ENCODE results near the gene CECR2. TPM values are rescaled to one million over a fixed set of nuclear protein-coding genes. Genes with fewer than 3 reads are reported as not detected.

Gene CECR2
- total RNA-seq, 1 donor = not detected

DNA sequence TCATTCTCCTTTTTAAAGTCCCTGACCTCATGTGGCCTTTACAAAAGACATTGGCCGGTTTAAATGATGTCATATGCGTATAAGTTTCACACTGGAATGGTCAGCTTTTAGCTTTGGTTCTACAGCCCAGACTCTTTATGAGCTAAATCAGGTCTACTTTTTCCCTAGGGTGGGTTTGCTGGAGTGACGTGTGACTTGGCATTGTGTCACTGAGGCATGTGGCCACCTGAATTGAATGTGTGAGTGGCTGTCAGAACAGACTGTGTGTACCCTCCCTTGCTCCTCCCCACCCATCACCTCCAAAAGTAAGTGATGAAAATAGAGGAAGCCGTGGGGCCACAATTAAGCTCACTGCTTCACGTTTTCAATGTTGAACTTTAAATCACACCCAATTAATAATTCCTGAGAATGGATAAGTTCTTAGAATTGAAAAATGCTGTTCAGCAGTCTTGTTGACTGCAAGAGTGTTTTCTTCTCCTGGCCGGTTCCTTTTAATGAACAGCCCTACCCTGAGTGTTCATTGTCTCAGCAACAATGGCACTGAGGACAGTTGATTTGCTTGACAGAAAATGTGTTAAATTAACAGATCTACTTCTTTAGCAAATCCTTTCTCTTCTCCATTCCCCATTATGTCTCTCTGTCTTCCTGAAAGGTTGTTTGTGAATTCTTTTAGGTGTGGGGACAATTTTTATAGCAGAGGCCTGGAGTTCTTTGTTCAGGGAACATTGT is 11.3 kb downstream of the CECR2 start:
- no peak overlapping the region for H3K4me3 ChIP-seq (ENCODE audit: low read depth, low read length)
- TF ChIP-seq, protein P1, sequence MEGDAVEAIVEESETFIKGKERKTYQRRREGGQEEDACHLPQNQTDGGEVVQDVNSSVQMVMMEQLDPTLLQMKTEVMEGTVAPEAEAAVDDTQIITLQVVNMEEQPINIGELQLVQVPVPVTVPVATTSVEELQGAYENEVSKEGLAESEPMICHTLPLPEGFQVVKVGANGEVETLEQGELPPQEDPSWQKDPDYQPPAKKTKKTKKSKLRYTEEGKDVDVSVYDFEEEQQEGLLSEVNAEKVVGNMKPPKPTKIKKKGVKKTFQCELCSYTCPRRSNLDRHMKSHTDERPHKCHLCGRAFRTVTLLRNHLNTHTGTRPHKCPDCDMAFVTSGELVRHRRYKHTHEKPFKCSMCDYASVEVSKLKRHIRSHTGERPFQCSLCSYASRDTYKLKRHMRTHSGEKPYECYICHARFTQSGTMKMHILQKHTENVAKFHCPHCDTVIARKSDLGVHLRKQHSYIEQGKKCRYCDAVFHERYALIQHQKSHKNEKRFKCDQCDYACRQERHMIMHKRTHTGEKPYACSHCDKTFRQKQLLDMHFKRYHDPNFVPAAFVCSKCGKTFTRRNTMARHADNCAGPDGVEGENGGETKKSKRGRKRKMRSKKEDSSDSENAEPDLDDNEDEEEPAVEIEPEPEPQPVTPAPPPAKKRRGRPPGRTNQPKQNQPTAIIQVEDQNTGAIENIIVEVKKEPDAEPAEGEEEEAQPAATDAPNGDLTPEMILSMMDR (IDR thresholded peaks at IDR 0.05; ENCODE audit: insufficient read depth, low read depth, low read length) = no peak
- no peak for DNase-seq (ENCODE audit: low read depth)

DNA sequence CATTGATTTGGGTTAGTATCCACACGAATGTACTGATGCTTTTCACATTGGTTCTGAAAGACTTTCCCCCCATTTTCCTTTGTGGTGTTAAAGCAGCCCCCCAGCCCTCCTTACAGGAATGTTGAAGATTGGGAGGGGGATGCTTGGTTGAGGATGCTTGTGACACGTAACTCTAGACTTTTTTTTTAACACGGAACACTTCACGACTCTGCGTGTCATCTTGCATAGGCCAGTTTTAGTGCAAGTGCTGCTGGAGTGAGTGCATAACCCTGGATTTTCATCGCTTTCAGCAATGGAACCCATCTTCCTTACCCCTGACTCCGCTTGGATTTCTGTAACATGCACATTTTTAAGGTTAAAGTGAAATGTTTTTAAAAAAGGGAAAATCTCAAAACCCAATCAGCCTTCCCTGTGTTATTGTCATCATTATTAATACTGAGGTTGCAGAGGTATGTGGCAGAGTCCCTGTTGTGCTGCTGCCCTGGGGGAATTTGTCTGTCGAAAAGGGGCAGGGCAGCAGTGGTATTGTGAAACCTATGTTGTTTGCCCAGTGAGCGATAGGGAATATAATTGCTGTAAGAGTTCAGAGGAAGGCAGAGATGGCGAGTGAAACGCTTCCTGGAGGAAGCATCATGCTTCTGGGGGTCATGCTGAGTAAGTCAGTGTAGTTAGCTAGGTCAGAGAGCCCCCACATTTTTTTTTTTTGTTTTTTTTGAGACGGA is 12.1 kb downstream of the CECR2 start:
- TF ChIP-seq, protein P1 (IDR thresholded peaks at IDR 0.05; ENCODE audit: insufficient read depth, low read depth, low read length) = no peak
- DNase-seq (ENCODE audit: low read depth) = no peak
- no peak overlapping the region for H3K4me3 ChIP-seq (ENCODE audit: low read depth, low read length)

DNA sequence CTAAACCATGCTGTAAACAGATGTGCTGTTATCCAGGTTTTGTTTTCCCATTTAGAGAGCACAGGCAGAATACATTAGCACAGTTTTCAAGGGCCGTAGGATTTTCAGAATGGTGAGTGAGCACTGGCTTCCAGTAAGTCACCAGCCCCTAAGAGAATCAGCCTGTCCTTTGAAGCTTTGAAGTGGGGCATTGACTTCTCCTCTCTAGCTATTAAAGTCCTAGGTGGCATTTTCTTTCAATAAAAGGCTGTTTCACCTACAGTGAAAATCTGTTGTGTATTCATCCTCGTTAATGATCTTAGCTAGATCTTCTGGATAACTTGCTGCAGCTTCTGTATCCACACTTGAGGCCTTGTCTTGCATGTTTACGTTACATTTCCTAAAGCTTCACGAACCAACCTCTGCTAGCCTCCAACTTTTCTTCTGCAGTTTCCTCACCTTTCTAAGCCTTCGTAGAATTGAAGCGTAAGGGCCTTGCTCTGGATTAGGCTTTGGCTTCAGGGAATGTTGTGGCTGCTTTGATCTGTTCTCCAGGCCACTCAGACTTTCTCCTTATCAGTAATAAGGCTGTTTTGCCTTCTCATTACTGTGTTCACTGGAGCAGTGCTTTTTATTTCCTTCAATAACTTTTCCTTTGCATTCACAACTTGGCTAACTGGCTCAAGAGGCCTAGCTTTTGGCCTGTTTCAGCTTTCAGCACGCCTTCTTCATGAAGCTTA is 15.5 kb downstream of the CECR2 start:
- H3K4me3 ChIP-seq (ENCODE audit: low read depth, low read length) = no peak overlapping the region
- DNase-seq (ENCODE audit: low read depth) = no peak
- TF ChIP-seq, protein P1 (IDR thresholded peaks at IDR 0.05; ENCODE audit: insufficient read depth, low read depth, low read length) = no peak

DNA sequence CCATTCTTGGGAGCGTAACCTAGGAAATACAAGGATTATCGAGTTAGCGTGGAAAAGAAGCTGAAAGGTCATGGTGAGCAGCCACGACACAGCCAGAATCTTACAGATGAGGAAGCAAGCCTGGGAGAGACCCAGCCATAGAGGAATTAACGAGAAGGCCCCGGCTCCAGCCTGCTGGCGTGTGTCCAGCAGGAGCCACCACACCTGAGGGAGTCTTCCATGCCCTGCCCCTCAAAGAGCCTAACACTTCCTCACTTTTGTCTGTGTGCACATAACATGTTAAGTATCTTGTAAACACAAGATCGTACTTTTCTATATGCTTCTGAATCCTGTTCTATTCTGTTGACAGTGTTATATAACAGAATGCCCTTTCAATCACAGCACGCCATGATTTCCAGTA is 18.1 kb downstream of the CECR2 start:
- H3K4me3 ChIP-seq (ENCODE audit: low read depth, low read length) = no peak overlapping the region
- DNase-seq (ENCODE audit: low read depth) = no peak
- TF ChIP-seq, protein P1 (IDR thresholded peaks at IDR 0.05; ENCODE audit: insufficient read depth, low read depth, low read length) = no peak

DNA sequence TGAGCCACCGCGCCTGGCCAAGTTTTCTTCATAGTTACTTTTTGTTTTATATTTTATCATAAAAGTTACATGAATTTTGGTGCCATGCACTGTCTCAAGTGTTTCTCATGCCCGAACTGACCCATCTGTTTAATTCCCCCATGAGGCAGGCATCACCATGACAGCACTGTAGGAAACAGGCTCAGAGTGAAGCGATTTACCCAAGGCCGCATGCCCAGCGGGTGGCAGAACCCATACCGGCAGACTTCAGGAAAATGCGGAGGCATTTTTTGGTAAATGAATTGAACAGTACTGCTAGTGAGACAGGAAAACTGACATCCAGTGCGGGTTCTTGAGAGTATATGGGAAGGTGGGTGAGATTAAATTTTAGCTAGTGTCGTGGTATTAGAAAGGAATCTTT is 19.0 kb downstream of the CECR2 start:
- no peak overlapping the region for H3K4me3 ChIP-seq (ENCODE audit: low read depth, low read length)
- TF ChIP-seq, protein P1 (IDR thresholded peaks at IDR 0.05; ENCODE audit: insufficient read depth, low read depth, low read length) = no peak
- no peak for DNase-seq (ENCODE audit: low read depth)

DNA sequence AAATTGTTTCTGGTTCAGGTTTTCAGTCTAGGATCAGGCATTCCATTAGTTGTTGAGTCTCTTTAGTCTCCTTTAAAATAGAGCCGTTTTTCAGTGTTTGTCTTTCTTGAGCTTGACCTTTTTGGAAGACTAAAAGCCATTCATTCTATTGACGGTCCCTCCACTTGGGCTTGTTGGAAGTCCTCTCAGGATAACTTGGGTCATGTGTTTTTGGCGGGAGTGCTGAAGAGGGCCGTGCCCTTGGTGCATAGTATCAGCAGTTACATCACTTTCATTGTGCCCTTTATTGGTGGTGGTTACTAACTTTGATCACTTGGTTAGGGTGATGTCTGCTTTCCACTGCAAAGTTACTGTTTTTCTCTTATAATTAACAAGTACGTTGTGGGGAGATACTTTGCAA is 20.8 kb downstream of the CECR2 start:
- H3K4me3 ChIP-seq (ENCODE audit: low read depth, low read length) = no peak overlapping the region
- no peak for DNase-seq (ENCODE audit: low read depth)
- TF ChIP-seq, protein P1 (IDR thresholded peaks at IDR 0.05; ENCODE audit: insufficient read depth, low read depth, low read length) = no peak
